H1 (cell line): ENCODE data around the gene CLPX.

ENCODE experiments used
- ASH2L ChIP-seq: fragments of 200-600, 300-600 bp; sonication (generic); IDR thresholded peaks from one replicate; pipeline ENCODE4 v1.7.1; 2017; ENCODE audit warnings: low read length
- CBX5 ChIP-seq: fragments of 300-800, 300-1000 bp; sonication (generic); IDR thresholded peaks from 2 replicates; pipeline ENCODE4 v1.7.1; 2016; ENCODE audit warnings: antibody characterized with exemption, low read length, low read depth
- EGR1 ChIP-seq: IDR thresholded peaks from 2 replicates; pipeline ENCODE4 v1.6.1; 2011; ENCODE audit warnings: low read depth, low read length, borderline replicate concordance
- EP300 ChIP-seq, 2 experiments: IDR thresholded peaks; 1 replicate in 1 of 2; 2 replicates in 1 of 2; pipeline ENCODE4 v1.6.1; 2011 to 2012; ENCODE audit warnings: low read depth in 2 of 2, low read length in 2 of 2, mild to moderate bottlenecking in 2 of 2, borderline replicate concordance in 1 of 2, inconsistent platforms in 1 of 2, moderate library complexity in 1 of 2
- EZH2 ChIP-seq: fragments of 200-600 bp; sonication (generic); IDR thresholded peaks from 2 replicates; pipeline ENCODE4 v1.7.1; 2012; ENCODE audit warnings: low read depth, mild to moderate bottlenecking, moderate library complexity, low read length, inconsistent platforms; ENCODE audit not compliant: severe bottlenecking
- FOSL1 ChIP-seq: IDR thresholded peaks from 2 replicates; pipeline ENCODE4 v1.6.1; 2011; ENCODE audit warnings: mild to moderate bottlenecking, low read depth, low read length, moderate library complexity; ENCODE audit not compliant: insufficient read depth
- JUND ChIP-seq: IDR thresholded peaks from 2 replicates; pipeline ENCODE4 v1.6.1; 2011; ENCODE audit warnings: mild to moderate bottlenecking, improper control_type of control experiment, low read length
- POLR2A ChIP-seq, 2 experiments: IDR thresholded peaks; 1 replicate in 1 of 2; 2 replicates in 1 of 2; pipeline ENCODE4 v1.6.1; 2011; ENCODE audit warnings: low read depth in 2 of 2, low read length in 2 of 2, mild to moderate bottlenecking in 2 of 2; ENCODE audit errors: control extremely low read depth in 1 of 2
- SUZ12 ChIP-seq: fragments of 200-600 bp; sonication (generic); IDR thresholded peaks from 2 replicates; pipeline ENCODE4 v1.6.1; 2012; ENCODE audit warnings: mild to moderate bottlenecking, inconsistent platforms, low read length, moderate library complexity, mixed read lengths
- TF ChIP-seq, protein P1 (sequence below), 3 experiments: IDR thresholded peaks; 1 replicate in 2 of 3; 2 replicates in 1 of 3; pipeline versions ENCODE4 v1.5.1 to v1.6.1; 2011; ENCODE audit warnings: low read length in 3 of 3, mild to moderate bottlenecking in 3 of 3, inconsistent platforms in 2 of 3, low read depth in 1 of 3, moderate library complexity in 1 of 3; ENCODE audit not compliant: insufficient read depth in 1 of 3; ENCODE audit errors: control extremely low read depth in 1 of 3
- TF ChIP-seq, protein P2 (sequence below): IDR thresholded peaks from 2 replicates; pipeline ENCODE4 v1.6.1; 2012; ENCODE audit warnings: inconsistent platforms

DNA sequence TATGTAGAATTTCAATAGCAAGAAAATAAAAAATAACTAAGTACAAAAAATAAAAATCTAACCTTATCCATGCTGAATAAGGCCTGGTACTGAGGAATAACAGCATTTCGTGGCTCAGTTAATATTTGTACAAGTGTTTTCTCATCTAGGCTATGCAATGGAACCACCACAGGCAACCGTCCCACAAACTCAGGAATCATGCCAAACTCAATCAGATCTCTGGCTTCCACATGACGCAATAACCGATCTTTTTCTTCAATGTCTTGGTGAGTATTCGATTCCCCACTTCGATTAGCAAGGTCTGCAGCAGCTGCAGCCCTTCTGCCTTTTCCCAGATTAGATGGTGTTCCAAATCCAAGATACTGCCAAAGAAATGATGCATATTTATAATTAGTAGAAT, 30.4 kb downstream of the CLPX start:
- TF ChIP-seq EGR1, result no peak
- no peak for TF ChIP-seq CBX5
- no peak for TF ChIP-seq POLR2A (IDR thresholded peaks at IDR 0.05; ENCODE audit: control extremely low read depth in 1 of 2, low read depth in 2 of 2, low read length in 2 of 2)
- TF ChIP-seq, protein P1, sequence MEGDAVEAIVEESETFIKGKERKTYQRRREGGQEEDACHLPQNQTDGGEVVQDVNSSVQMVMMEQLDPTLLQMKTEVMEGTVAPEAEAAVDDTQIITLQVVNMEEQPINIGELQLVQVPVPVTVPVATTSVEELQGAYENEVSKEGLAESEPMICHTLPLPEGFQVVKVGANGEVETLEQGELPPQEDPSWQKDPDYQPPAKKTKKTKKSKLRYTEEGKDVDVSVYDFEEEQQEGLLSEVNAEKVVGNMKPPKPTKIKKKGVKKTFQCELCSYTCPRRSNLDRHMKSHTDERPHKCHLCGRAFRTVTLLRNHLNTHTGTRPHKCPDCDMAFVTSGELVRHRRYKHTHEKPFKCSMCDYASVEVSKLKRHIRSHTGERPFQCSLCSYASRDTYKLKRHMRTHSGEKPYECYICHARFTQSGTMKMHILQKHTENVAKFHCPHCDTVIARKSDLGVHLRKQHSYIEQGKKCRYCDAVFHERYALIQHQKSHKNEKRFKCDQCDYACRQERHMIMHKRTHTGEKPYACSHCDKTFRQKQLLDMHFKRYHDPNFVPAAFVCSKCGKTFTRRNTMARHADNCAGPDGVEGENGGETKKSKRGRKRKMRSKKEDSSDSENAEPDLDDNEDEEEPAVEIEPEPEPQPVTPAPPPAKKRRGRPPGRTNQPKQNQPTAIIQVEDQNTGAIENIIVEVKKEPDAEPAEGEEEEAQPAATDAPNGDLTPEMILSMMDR (IDR thresholded peaks at IDR 0.05; ENCODE audit: control extremely low read depth in 1 of 3, insufficient read depth in 1 of 3, low read depth in 1 of 3, low read length in 3 of 3), result no peak
- TF ChIP-seq EZH2, result no peak
- no peak for TF ChIP-seq SUZ12
- no peak for TF ChIP-seq JUND
- no peak for TF ChIP-seq EP300 (IDR thresholded peaks at IDR 0.05; ENCODE audit: borderline replicate concordance in 1 of 2, low read depth in 2 of 2, low read length in 2 of 2)
- TF ChIP-seq FOSL1, result no peak
- TF ChIP-seq, protein P2, sequence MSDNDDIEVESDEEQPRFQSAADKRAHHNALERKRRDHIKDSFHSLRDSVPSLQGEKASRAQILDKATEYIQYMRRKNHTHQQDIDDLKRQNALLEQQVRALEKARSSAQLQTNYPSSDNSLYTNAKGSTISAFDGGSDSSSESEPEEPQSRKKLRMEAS, result no peak
- no peak for TF ChIP-seq ASH2L
